ENCODE measurements around the gene EME2.

Gene EME2

DNA sequence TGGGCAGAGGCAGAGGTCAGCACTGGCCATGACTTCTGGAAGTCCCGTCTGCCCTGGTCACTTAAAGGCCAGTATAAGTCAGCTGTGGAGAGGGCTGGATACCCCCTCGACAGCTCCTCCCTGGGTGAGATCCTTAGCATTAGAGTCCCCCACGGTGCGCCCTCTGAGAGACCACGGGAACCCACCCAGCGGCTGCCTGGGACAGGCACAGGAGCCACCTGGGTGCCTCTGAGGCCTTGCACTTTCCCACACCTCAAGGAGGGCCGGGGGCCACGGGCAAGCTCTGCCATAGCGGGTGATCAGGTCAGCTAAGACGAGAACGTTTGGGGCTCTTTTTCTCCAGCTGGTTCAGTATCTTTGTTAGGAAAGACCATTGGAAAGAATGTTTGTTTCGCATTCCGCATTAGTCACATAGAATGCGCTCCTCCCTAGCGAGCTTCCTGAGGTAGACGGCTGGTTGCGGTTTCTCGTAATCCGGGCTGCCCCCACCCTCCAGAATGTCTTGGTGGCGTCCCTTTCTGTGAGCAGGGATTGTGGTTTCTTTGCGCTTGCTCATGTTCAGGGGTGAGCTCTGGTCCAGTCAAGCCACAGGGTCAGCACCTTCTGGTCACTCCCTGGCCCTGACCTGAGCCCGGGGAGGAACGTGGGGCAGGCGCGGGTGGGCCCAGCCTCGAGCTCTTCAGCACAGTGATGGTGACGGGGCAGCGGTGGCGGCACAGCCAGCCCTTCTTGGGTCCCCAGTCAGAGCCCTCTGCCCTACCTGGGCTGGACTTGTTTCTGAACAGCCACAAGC lies 26.5 kb upstream of the EME2 start:
- no peak for DNase-seq

DNA sequence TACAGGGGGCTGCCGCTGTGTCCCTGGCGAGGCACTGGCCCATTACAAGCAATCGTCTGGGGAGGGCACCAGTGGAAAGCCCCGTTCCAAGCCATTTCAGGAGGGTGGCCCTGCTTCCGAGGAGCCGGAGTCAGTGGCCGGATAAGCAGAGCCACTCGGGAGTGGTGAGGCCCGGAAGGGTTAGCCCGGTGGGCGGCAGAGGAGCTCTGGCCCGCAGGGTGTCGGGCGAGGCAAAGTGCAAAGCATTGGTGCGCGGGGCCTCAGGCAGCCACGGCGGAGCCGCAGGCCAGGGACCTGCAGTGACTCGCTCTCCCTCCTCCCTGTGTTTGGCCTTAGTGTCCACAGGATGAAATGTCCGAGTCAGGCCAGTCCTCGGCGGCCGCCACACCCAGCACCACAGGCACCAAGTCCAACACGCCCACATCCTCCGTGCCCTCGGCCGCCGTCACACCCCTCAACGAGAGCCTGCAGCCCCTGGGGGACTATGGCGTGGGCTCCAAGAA lies 25.9 kb upstream of the EME2 start:
- no peak for DNase-seq

DNA sequence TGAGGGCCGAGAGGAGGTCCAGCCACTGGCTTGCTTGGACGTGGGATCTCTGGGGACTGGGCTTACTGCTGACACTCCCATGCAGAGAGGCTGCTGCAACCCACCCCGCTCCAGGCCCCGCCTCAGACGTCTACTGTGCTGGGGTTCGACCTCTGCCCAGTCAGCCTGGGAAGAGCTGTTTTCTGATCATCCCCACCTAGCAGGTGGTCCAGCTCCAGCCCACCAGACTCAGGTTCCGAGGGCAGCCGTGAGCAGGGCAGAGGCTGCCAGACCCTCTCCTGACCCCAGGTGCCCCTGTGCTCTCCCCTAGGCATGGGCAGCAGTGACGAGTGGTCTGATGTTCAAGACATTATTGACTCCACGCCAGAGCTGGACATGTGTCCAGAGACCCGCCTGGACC lies 24.7 kb upstream of the EME2 start:
- no peak for DNase-seq

DNA sequence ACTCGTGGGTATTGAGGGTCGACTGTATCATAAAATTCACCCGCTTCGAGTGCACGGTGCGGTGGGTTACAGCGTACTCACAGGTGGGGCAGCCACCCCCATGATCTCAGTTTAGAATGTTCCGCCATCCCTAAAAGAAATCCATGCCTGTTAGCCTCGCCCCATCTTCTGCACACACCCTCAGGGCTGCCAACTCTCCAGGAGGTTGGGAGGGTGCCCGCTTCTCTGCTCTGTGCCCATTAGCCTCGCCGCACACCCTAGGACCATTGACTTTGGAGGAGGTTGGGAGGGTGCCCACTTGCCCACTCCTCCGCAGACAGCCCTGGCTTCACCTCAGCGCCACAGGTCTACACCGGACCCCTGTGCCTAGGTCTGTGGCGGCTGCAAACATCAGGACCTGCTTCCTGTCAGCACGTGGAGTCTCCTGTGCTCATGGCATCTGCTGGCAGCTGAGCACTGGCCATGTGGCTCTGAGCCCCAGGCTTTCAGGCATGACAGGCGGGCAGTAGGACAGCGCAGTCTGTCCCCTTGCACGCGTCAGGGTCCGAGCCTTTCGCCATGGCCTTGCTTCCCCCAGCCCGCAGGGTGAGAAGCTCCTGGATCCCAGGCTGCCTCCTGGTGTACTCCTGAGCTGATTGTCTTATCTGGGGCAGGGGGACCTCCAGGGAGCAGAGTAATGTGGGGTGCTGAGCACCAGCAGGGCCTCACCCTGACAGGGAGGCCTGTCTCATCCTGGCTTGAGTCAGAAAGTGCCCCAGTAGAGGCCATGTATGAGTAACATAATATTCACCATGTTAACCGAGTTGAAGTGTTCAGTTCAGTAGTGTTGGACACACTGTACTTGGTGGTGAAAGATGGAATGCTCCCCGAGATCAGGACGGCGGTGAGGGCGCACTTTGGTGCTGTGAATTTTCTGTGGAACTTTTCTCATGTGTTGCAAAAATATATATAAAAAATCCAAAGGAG lies 23.2 kb upstream of the EME2 start:
- DNase-seq, result no peak

DNA sequence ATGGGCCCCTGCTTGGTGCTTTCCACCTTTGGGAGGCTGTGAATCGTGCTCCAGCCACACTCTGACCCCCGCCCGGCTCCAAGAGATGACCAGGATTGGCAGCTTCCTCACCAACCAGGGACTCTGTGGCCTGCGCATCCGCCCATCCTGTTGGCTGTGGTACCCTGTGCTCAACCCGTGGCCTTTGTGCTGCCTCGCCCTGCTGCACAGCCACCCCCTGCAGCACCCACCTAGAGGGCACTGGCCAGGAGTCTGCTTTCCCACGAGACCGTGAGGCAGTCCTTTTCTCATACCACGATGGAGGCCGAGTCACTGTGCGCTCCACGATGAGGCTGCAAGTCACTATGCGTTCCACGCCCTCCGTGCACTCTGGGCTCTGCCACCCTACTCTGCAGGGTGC lies 20.7 kb upstream of the EME2 start:
- no peak for DNase-seq

DNA sequence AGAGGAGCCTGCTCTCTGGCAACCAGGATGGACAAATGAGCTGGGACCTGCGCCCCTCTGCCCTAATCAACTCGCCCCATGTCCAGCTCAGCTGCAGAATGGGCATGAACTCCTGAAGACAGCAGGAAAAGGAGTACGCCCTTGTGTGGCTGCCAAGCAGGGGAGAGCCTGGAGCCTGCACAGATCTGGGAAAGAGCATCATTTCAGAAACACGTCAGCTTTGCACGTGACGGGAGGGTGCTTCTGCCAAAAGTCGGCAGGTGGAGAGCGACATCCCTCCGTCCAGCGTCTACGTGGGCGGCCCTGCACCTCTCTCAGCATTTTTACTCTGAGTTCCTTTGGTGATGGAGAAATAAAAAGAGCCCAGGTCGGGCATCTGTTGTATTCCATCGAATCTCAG lies 19.8 kb upstream of the EME2 start:
- DNase-seq, result no peak

DNA sequence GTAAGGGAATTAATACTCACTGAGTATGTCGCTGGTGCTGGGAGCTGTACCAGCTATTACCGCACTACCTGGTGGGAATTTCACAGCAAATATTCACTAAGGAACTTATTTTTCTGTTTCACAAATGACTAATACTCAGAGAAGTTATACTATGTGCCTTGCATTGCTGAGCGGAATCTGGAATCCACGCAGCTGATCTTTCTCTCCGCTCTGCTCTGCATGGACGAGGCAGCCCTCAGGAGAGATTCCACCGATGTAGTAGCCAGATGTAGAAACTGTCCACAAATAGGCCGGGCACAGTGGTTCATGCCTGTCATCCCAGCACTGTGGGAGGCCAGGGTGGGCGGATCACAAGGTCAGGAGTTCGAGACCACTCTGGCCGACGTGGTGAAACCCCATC lies 18.4 kb upstream of the EME2 start:
- no peak for DNase-seq

DNA sequence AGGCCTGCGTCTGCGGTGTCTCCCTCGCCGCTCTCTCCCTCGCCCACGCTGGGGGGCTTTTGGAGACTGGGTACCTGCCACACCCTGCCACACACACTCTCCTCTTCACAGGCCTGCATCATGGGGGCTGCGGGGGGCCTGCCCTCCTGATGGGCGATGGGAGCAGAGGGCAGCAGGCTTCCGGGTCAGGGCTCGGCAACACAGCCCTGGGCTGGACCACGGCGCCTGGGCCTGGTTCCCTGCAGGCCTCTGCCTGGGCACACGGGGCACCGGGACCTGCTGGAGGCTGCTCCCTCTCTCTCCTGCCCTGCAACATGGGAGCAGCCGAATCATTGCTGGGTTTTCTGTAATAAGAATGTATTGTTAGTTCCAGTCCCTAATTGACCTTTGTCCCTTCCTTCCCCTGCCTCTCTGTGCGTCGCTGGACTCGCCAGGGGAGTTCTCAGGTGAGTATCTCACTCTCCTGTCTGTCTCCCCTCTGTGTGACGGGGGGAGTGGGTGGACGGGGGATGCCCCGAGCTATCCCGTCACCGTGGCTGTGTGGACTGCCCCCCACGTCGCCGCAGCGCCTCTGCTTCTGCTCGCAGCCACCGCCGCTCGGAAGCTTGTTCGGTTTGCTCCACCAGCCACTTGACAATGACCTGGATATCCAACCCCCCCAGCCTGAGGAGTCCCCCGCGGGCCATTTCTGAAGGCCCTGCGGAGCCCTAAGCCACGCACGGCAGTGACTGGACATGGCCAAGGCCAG lies 14.7 kb upstream of the EME2 start:
- no peak for DNase-seq

DNA sequence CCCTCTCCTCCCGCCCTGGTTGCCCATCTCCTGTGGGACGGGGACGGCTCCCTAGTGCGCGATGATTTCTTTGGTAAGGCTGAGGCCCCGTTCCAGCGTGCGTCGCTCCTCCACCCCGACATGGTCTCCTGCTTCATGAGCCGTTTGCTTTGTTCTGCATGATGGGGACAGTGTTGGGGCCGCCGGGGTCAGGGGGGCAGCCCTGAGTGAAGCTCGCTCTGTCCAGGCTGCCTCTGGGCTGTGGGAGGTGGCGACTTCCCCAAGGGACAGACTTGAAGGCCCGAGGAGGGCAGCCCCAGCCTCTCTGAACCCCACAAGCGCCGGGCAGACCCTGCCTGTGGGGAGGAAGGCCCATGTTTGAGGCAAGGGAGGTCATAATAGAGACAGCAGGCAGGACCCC lies 13.7 kb upstream of the EME2 start:
- DNase-seq, result no peak

DNA sequence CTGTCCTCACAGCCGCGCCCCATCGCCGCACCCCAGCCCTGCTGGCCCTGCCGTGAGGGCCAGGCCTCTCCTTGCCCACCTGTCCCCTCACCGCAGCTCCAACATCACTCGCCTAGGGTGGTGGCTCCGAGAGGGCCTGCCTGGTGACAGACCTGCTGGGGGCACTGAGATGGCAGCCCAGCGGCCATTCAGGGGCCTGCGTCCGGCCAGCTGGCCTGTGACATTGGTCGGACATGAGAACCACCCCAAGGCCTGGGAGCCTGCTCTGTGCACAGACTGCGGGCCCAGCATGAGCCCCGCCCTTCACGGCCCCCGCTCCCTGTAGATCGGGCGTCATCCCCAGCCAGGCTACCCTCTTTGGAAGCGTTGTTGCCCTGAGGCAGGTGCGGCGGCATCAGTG lies 13.1 kb upstream of the EME2 start:
- DNase-seq, result no peak

DNA sequence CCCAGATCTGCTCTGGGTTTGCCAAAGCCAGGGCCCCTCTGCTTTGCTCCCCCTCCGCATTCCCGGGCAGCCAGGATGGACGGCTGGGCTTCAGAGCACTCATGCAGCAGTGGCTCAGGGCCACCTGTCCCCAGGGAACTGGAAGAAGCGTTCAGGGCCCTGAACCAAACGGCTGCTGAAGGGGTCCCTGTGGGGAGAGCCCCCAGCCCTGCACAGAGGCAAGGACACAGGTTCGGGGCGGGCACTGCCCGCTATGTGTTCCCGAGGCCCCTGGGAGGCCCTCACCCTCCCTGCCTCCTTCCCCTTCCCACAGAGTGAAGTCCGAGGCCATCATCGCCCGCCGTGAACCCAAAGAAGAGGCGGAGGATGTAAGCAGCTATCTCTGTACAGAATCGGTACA lies 11.7 kb upstream of the EME2 start:
- DNase-seq, result no peak

DNA sequence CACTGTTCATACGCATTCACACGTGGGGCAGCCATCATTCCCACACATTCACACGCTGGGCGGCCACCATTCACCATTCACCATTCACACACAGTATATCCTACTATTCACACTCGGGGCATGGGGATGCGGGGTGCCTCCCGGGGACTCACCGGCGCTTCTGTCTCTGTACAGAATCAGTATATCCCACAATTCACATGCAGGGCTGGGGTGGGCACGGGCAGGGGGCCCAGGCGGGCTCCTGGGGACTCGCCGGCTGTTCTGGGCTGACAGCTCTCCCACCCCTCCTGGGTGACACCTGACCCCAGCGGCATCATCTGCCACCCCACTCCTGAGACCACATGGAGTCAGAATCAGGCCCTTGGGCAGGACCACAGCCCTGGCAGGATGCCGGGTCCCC lies 10.9 kb upstream of the EME2 start:
- no peak for DNase-seq

DNA sequence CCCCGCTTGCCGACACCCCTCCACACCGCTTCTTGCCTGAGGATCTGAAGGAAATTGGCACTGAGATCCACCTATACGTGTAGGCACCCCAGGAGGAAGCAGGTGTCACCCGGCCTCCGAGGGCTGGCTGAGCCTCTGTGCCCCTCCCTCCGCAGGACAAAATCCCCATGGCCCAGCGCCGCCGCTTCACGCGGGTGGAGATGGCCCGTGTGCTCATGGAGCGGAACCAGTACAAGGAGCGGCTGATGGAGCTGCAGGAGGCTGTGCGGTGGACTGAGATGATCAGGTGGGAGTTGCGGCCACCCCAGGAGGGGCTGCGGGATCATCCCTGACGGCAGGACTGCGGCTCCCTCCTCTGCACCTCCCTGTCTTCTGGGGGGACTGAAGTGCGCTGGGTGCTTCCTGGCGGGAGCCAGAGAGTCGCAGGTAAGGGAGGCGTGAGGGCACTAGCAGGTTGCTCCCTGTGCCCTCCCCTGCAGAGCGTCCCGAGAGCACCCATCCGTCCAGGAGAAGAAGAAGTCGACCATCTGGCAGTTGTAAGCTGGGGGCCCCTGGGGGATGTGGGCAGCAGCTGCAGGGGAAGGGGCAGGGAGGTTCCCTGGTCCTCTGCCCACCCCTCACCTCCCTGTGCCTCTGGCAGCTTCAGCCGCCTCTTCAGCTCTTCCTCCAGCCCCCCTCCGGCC lies 10.3 kb upstream of the EME2 start:
- no peak for DNase-seq

DNA sequence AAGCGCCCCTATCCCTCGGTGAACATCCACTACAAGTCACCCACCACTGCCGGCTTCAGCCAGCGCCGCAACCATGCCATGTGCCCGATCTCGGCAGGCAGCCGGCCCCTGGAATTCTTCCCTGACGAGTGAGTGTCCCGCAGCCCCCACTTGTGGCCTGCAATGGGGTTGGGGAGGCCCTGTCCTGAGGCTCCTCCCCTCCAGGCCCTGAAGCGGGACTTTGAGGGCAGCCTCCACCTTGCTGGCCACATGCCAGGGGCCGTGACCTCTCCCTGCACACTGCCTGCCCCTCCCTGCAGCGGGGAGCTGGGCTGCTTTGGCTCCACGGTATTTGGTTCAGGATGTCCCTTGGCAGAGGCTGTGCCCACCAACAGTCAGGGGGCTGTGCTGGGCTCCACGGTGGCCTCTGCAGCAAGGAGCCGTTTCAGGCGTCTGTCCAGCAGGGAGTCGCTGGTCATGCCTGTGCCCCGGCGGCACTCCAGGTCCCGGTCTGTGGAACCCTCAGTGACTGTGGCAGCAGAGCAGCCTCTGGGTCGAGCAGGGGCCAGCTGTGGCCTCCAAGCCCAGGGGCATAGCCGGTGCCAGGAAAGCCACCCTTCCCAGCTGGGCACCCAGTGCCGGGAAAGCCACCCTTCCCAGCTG lies 9.6 kb upstream of the EME2 start:
- DNase-seq, result no peak

DNA sequence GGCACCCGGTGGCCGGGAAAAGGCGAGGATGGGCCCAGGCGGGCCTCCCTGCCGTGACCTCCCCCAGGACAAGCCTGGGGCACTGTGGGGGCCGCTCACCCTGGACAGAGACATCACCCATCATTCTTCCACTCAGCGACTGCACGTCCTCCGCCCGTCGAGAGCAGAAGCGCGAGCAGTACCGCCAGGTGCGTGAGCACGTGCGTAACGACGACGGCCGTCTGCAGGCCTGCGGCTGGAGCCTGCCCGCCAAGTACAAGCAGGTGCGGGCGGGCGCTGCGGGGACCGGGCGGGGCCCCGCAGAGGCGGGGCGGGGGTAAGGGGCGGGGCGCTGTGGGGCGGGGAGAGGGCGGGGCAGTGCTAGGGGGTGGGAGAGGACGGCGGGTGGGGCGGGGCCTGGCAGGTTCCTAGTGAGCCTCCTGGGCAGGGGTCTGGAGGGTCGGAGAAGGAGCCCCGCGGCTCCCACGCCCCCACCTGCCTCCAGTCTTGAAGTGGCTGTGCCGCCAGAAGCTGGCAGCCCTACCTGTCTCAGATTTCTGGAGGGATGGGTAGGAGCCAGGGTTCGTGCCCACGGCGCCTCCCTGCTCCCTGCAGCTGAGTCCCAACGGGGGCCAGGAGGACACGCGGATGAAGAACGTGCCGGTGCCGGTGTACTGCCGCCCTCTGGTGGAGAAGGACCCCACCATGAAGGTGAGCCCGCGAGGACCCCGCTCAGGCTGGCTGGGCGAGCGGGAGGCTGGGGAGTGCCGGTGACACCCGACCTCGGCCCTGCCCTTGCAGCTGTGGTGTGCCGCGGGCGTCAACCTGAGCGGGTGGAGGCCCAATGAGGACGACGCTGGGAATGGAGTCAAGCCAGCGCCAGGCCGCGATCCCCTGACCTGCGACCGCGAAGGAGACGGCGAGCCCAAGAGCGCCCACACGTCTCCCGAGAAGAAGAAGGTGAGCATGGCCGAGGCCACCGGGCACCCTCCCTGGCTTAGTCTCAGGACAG lies 8.8 kb upstream of the EME2 start:
- no peak for DNase-seq

DNA sequence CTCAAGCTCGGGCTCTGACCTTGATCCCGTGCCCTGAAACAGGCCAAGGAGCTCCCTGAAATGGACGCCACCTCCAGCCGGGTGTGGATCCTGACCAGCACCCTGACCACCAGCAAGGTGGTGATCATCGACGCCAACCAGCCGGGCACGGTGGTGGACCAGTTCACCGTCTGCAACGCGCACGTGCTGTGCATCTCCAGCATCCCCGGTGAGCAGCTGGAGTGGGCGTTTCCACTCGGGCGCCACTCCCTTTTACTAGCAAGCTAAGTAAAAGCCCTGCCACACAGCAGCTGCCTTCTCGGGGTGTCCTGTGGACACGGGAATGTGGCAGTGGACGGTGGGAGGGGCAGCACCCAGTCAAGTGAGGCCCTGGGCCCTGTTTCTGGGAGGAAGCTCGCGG lies 7.6 kb upstream of the EME2 start:
- DNase-seq, result no peak

DNA sequence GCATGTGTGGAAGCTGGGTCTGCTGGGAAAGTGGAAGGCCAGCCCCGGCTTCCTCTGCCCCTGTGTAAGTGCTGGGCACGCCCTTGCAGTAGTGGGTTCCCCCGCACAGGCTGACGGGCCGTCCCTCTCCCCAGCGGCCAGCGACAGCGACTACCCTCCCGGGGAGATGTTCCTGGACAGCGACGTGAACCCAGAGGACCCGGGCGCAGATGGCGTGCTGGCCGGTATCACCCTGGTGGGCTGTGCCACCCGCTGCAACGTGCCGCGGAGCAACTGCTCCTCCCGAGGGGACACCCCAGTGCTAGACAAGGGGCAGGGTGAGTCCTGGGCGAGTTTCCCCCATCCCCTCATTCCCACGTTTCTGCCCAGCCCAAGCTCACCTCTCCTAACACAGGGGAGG lies 6.8 kb upstream of the EME2 start:
- DNase-seq, result no peak

DNA sequence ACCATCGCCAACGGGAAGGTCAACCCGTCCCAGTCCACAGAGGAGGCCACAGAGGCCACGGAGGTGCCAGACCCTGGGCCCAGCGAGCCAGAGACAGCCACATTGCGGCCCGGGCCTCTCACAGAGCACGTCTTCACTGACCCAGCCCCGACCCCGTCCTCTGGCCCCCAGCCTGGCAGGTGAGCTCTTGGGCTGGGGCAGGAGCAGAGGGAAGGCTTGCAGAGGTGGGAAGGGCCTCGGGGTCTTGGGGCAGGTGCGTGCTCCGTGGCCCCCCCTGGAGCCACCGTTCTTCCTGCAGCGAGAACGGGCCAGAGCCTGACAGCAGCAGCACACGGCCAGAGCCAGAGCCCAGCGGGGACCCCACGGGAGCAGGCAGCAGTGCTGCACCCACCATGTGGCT lies 6.4 kb upstream of the EME2 start:
- DNase-seq, result no peak

DNA sequence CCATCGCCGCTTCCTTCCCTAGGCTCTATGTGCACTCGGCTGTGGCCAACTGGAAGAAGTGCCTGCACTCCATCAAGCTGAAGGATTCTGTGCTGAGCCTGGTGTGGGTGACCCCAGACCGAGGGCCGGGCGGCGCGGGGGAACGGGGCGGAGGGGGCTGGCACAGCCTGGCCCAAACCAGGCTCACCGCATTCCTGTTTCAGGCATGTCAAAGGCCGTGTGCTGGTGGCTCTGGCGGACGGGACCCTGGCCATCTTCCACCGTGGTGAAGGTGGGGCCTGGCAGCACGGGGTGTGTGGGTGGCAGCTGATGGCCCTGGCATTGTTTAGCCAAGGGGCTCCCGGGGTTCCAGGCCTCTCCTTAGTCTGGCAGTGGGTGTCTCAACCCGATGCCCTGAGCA lies 5.9 kb upstream of the EME2 start:
- no peak for DNase-seq

DNA sequence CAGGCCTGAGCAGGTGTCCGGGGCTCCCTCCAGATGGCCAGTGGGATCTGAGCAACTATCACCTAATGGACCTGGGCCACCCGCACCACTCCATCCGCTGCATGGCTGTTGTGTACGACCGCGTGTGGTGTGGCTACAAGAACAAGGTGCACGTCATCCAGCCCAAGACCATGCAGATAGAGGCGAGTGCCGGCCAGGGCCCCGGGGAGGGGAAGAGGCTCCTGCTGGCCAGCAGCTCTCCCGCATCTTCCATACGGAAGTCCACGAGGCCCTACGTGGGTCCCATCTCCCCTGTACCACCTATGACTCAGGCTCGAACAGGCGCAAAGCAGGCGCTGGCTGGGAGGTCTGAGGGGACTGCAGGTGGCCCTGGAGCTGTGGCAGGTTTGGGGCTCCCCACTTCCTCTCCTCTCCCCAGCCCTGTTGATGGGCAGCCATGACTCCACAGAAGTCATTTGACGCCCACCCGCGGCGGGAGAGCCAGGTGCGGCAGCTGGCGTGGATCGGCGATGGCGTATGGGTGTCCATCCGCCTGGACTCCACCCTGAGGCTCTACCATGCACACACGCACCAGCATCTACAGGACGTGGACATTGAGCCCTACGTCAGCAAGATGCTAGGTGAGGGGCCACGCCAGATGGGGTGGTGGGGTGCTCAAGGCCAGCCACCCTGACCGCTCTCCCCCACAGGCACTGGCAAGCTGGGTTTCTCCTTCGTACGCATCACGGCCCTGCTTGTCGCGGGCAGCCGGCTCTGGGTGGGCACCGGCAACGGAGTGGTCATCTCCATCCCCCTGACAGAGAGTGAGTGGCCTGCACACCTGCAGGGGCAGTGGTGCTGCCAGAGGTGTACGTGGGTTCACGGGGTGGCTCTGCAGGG lies 5.3 kb upstream of the EME2 start:
- no peak for DNase-seq

Data from stimulated activated CD4-positive, alpha-beta T cell treated with anti-CD3 and anti-CD28 coated beads, Interleukin-4, amount 100 ng/mL, for 24 hours (primary cell).